NB4 (cell line): Measurements from ENCODE around the gene FAM170B.
A peak's percentile ranks its signal among the peaks of the same experiment; 100 is the strongest.

ENCODE experiments used
- DNase-seq: peaks from one replicate; pipeline ENCODE4 v3.0.0; 2010; ENCODE audit warnings: low read depth
- H3K4me3 ChIP-seq: one replicate; pipeline ENCODE4 v1.5.1; 2011; ENCODE audit warnings: mild to moderate bottlenecking, low read depth, low read length, moderate library complexity
- CTCF ChIP-seq: IDR thresholded peaks from one replicate; pipeline ENCODE4 v1.5.1; 2012; ENCODE audit warnings: low read depth, low read length
- MAX ChIP-seq: IDR thresholded peaks from 2 replicates; pipeline ENCODE4 v1.6.1; 2011; ENCODE audit warnings: low read depth, low read length
- MYC ChIP-seq: IDR thresholded peaks from 2 replicates; pipeline ENCODE4 v1.6.1; 2011; ENCODE audit warnings: low read depth, low read length
- POLR2A ChIP-seq: IDR thresholded peaks from 2 replicates; pipeline ENCODE4 v1.6.1; 2011; ENCODE audit warnings: mild to moderate bottlenecking; ENCODE audit not compliant: insufficient read length; ENCODE audit errors: extremely low read depth

The FAM170B gene

GRCh38 chr10:49162761-49163310 lies 29.0 kb upstream of the FAM170B start:
- no peak overlapping the region for H3K4me3 ChIP-seq
- DNase-seq, result no peak
- no peak for TF ChIP-seq CTCF
- no peak for TF ChIP-seq POLR2A
- no peak for TF ChIP-seq MAX
- no peak for TF ChIP-seq MYC

DNA sequence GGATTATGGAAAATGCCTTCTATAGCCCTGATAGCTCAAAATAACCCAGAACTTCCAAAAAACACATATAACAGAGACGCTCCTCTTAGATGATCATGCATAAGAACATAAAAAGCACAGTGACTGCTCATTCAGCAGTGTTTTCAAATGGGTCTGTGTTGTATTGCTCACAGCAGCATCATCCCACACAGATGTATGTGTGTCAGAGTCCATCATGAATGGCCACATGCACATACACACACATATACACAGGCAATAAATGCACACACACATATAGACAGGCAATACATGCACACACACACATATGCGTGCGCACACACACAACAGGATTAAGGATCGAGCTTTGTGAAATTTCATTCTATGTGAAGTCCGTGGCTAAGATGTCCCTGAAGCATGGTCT lies 28.2 kb upstream of the FAM170B start:
- no peak overlapping the region for H3K4me3 ChIP-seq
- DNase-seq, result no peak
- TF ChIP-seq MYC (no peak), CTCF (no peak), POLR2A (no peak), MAX (no peak)

GRCh38 chr10:49161411-49161997 lies 27.7 kb upstream of the FAM170B start:
- DNase-seq, result peak; percentile 75
- TF ChIP-seq MAX (peak; percentile 80), CTCF (peak; percentile 43), MYC (peak; percentile 84), POLR2A (no peak)
- no peak overlapping the region for H3K4me3 ChIP-seq

DNA sequence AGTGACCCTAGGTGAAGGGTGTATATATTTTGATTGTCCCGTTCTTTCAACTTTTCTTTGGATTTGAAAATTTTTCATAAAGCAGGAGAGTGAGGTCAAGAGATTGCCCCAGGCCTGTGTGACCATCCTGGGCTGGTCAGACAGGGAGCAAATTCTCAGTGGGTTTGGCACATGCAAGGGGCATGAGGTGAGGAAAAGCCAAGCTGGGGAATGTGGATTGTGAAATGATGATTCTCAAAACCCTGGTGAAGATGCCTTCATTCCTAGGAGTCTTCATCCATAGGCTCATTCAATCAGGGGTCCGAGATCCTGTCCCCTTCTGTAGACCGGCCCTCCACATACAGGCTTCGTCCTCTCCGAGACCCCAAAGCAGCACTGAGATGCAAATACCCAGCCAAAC lies 27.0 kb upstream of the FAM170B start:
- no peak for DNase-seq
- TF ChIP-seq CTCF (no peak), MYC (no peak), POLR2A (no peak), MAX (no peak)

DNA sequence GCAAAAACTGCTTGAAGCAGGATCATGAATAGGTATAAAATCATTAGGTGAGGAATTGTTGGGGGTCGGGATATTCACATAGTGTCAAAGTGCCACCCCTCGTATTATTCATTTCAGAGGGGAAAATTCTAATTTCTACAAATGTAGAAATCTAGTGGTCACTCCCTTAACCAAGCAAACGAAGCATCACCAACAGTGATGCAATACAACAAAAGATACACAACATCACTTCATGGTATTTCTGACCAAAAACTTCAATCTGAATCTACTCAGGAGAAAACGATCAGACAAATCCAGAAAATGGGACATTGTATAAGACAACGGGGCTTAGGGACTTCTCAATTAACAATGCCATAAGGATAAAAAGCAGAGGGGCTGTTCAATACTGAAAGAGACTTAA lies 26.3 kb upstream of the FAM170B start:
- H3K4me3 ChIP-seq, result no peak overlapping the region
- TF ChIP-seq MAX (no peak), POLR2A (no peak), CTCF (no peak), MYC (no peak)
- no peak for DNase-seq

More for the DNA sequence above, 27.0 kb upstream of the FAM170B start:
- H3K4me3 ChIP-seq, result no peak overlapping the region

DNA sequence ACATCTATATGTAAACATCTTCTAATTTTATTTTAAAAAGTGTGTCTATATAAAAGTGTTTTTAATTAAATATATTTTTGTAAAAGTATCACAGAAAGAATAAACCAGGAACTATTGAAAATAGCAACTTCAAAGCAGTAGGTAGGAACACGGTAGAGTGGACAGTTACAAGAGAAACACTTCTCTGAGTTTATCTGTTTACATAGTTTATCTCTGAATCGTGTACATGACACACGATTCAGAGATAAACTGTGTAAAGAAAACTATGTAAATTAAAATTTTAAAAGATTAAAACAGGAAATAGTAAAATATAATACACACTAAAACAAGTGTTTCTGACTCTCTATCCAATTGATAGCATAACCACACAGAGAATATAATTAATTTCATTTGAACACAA lies 25.1 kb upstream of the FAM170B start:
- DNase-seq, result no peak
- TF ChIP-seq MYC (no peak), CTCF (no peak), POLR2A (no peak), MAX (no peak)
- no peak overlapping the region for H3K4me3 ChIP-seq
